ENCODE results near the gene EWSR1.

EWSR1 gene

DNA sequence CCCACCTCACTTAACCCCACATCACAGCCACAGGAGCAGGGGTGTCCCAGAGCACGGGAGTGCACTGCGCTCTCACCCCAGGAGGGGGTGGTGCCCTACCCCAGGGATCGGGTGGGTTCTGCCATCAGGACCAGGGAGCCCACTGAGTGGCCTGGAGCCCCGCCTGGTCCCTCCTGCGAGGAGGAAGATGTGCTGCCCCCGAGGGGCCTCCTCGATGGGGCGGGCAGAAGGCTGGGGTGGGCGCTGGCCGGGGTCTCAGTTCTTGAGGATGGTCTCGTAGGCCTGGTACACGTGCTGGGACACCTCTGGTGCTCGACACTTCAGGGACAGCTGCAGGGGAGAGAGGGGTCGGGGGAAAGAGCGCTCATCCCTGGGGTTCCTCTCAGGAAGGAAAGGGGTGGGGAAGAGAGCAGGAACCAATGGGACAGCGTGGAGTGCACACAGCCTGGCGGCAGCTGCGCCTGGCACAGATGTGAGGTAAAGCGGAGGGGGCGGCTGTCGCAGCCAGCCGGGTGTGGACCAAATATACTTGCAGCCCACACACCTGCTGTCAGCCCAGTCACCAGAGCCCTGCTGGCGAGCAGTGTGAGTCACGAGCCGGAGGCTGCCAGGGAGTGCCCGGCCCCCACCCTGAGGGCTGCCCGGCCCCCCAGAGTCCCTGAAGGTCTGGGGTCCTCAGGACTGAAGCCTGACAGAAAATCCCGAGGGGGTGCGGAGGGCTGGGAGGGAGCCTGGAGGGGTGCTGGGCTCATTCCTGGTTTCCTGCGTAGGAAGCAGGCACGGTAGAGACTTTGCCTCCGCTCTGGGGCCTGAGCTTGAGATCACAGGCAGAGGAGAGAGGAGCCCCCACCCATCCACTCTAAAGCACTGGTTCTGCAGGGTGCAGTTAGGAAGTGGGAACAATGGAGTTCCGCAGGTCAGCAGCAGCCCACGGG lies 60.8 kb downstream of the EWSR1 start:
- Histone ChIP-seq H3K9me3 (ENCODE audit: control insufficient read depth, insufficient read depth, low read length) (no peaks in the 10 kb centered on the region), H3K4me2 (ENCODE audit: low read length) (no peak overlapping the region), H3K79me2 (ENCODE audit: control insufficient read depth, low read length) (no peaks in the 10 kb centered on the region), H3K27ac (ENCODE audit: low read depth, low read length) (no peak overlapping the region), H4K20me1 (ENCODE audit: control insufficient read depth, insufficient read depth, low read depth, low read length) (no peaks in the 10 kb centered on the region), H3K4me3 (ENCODE audit: low read length) (no peak overlapping the region), H3F3A (ENCODE audit: control insufficient read depth, insufficient read depth) (no peaks in the 10 kb centered on the region), H3K9me2 (replicated peaks; ENCODE audit: control insufficient read depth, low read length) (no peaks in the 10 kb centered on the region), H3K27me3 (ENCODE audit: control insufficient read depth, low read length) (no peaks in the 10 kb centered on the region), H3K36me3 (ENCODE audit: control insufficient read depth, low read length) (peaks cover 60% of the 10 kb centered on the region), H3K4me1 (ENCODE audit: control insufficient read depth, low read length) (no peaks in the 10 kb centered on the region)
- no peak for TF ChIP-seq CTCF (IDR thresholded peaks at IDR 0.05; ENCODE audit: low read depth, low read length, poor library complexity, severe bottlenecking)
- no peak for TF ChIP-seq EZH2phosphoT487 (IDR thresholded peaks at IDR 0.05; ENCODE audit: borderline replicate concordance, low read length)

DNA sequence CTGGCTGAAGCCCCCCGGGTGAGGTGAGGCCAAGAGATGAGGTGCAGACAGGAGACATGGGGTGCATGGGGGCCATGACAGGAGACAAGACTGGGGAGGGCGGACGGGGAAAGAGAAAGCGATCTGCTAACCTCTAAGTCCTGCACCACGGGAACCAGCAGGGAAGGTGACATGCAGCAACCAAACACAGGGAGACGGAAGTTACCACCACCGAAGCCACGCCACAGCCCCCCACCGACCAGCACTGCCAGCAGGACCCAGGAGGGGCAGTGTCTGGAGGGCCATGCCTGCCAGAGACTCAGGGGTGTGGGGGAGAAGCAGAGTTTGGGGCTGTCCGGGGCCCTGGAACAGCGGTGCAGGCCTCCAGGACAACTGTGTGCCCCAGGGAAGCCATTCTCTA lies 61.5 kb downstream of the EWSR1 start:
- no peaks in the 10 kb centered on the region for H3K4me1 ChIP-seq (ENCODE audit: control insufficient read depth, low read length)
- H3K4me3 ChIP-seq (ENCODE audit: low read length): no peak overlapping the region
- no peaks in the 10 kb centered on the region for H4K20me1 ChIP-seq (ENCODE audit: control insufficient read depth, insufficient read depth, low read depth, low read length)
- H3K4me2 ChIP-seq (ENCODE audit: low read length): no peak overlapping the region
- no peaks in the 10 kb centered on the region for H3K9me3 ChIP-seq (ENCODE audit: control insufficient read depth, insufficient read depth, low read length)
- TF ChIP-seq CTCF (IDR thresholded peaks at IDR 0.05; ENCODE audit: low read depth, low read length, poor library complexity, severe bottlenecking): no peak
- TF ChIP-seq EZH2phosphoT487 (IDR thresholded peaks at IDR 0.05; ENCODE audit: borderline replicate concordance, low read length): no peak
- H3K36me3 ChIP-seq (ENCODE audit: control insufficient read depth, low read length): peaks cover 67% of the 10 kb centered on the region
- no peak overlapping the region for H3K27ac ChIP-seq (ENCODE audit: low read depth, low read length)
- no peaks in the 10 kb centered on the region for H3K27me3 ChIP-seq (ENCODE audit: control insufficient read depth, low read length)
- H3F3A ChIP-seq (ENCODE audit: control insufficient read depth, insufficient read depth): no peaks in the 10 kb centered on the region
- no peaks in the 10 kb centered on the region for H3K79me2 ChIP-seq (ENCODE audit: control insufficient read depth, low read length)
- no peaks in the 10 kb centered on the region for H3K9me2 ChIP-seq (replicated peaks; ENCODE audit: control insufficient read depth, low read length)

DNA sequence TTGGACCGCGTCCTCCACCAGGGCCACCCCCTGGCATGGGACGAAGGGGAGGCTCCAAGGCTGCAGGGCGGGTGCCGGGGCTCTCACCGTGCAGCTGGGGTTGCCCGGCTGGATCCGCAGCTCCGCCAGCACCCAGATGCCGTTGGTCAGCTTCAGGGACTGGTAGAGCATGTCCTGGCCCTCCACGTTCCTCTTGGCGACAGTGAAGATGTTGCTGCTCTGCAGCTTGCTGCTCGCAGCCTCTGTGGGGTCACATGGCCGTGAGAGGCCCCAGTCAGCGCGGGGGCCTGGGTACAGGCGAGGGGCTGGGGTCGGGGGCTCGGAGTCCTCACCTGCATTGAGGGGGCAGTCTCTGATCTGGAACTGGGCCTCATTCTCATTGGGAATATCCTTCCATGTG lies 62.2 kb downstream of the EWSR1 start:
- no peaks in the 10 kb centered on the region for H3K4me1 ChIP-seq (ENCODE audit: control insufficient read depth, low read length)
- H3K27ac ChIP-seq (ENCODE audit: low read depth, low read length): no peak overlapping the region
- TF ChIP-seq CTCF (IDR thresholded peaks at IDR 0.05; ENCODE audit: low read depth, low read length, poor library complexity, severe bottlenecking): no peak
- no peak for TF ChIP-seq EZH2phosphoT487 (IDR thresholded peaks at IDR 0.05; ENCODE audit: borderline replicate concordance, low read length)
- no peaks in the 10 kb centered on the region for H3F3A ChIP-seq (ENCODE audit: control insufficient read depth, insufficient read depth)
- no peaks in the 10 kb centered on the region for H4K20me1 ChIP-seq (ENCODE audit: control insufficient read depth, insufficient read depth, low read depth, low read length)
- no peaks in the 10 kb centered on the region for H3K27me3 ChIP-seq (ENCODE audit: control insufficient read depth, low read length)
- no peaks in the 10 kb centered on the region for H3K79me2 ChIP-seq (ENCODE audit: control insufficient read depth, low read length)
- no peak overlapping the region for H3K4me3 ChIP-seq (ENCODE audit: low read length)
- no peak overlapping the region for H3K4me2 ChIP-seq (ENCODE audit: low read length)
- peaks cover 73% of the 10 kb centered on the region for H3K36me3 ChIP-seq (ENCODE audit: control insufficient read depth, low read length)
- no peaks in the 10 kb centered on the region for H3K9me2 ChIP-seq (replicated peaks; ENCODE audit: control insufficient read depth, low read length)
- H3K9me3 ChIP-seq (ENCODE audit: control insufficient read depth, insufficient read depth, low read length): no peaks in the 10 kb centered on the region
